ENCODE results near the gene C5. TPM values are rescaled to one million over a fixed set of nuclear protein-coding genes. Genes with fewer than 3 reads are reported as not detected.

Gene C5
- total and polyA plus RNA-seq, 2 donors (not counting 1 experiment from before 2014, with no cell fraction given) = 1.9 to 7.3 TPM

- H4K20me1 ChIP-seq (ENCODE audit: control insufficient read depth, extremely low read depth, insufficient read depth, low read length) = no peaks in the 10 kb centered on the region
- no peak overlapping the region for H2AFZ ChIP-seq (ENCODE audit: low read length)
- peak in 1 of 2 donors; percentile 9 for DNase-seq (ENCODE audit: low read depth in 2 of 2)
- TF ChIP-seq, protein P1, sequence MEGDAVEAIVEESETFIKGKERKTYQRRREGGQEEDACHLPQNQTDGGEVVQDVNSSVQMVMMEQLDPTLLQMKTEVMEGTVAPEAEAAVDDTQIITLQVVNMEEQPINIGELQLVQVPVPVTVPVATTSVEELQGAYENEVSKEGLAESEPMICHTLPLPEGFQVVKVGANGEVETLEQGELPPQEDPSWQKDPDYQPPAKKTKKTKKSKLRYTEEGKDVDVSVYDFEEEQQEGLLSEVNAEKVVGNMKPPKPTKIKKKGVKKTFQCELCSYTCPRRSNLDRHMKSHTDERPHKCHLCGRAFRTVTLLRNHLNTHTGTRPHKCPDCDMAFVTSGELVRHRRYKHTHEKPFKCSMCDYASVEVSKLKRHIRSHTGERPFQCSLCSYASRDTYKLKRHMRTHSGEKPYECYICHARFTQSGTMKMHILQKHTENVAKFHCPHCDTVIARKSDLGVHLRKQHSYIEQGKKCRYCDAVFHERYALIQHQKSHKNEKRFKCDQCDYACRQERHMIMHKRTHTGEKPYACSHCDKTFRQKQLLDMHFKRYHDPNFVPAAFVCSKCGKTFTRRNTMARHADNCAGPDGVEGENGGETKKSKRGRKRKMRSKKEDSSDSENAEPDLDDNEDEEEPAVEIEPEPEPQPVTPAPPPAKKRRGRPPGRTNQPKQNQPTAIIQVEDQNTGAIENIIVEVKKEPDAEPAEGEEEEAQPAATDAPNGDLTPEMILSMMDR (conservative IDR thresholded peaks at IDR 0.05 in 1 of 2, IDR thresholded peaks at IDR 0.05 in 1 of 2; ENCODE audit: low read depth in 1 of 2, low read length in 2 of 2) = peak in 1 of 2 donors; percentile 9
- TF ChIP-seq EZH2 (IDR thresholded peaks at IDR 0.05; ENCODE audit: low read length, missing control alignments) = no peak
- no peaks in the 10 kb centered on the region for H3K36me3 ChIP-seq (ENCODE audit: control insufficient read depth, insufficient read depth, low read length)
- H3K4me1 ChIP-seq (ENCODE audit: control insufficient read depth, extremely low read depth, insufficient read depth, low read length) = peaks cover 2% of the 10 kb centered on the region
- H3K9me3 ChIP-seq (ENCODE audit: control insufficient read depth, insufficient read depth, low read depth, low read length) = no peaks in the 10 kb centered on the region
- H3K79me2 ChIP-seq (ENCODE audit: control insufficient read depth, insufficient read depth, low read length) = no peaks in the 10 kb centered on the region
- H3K4me3 ChIP-seq (replicated peaks in 1 of 4; ENCODE audit: control extremely low read depth in 1 of 4, insufficient read depth in 1 of 4, low read depth in 3 of 4, low read length in 4 of 4) = no peak overlapping the region
- no peak overlapping the region for H3K27ac ChIP-seq (ENCODE audit: insufficient read depth, low read length)
- no peak overlapping the region for H3K9ac ChIP-seq (ENCODE audit: insufficient read depth, low read length)
- H3K27me3 ChIP-seq (ENCODE audit: control insufficient read depth, insufficient read depth, low read length) = no peaks in the 10 kb centered on the region
- H3K4me2 ChIP-seq (ENCODE audit: extremely low read depth, insufficient read depth, low read length) = no peak overlapping the region
Observed at GRCh38 chr9:121023064-121023463, 27.0 kb downstream of the C5 start.

GRCh38 chr9:121021301-121021700 lies 28.8 kb downstream of the C5 start:
- no peak for DNase-seq (ENCODE audit: low read depth in 2 of 2)
- Histone ChIP-seq H4K20me1 (ENCODE audit: control insufficient read depth, extremely low read depth, insufficient read depth, low read length) (no peaks in the 10 kb centered on the region), H3K4me3 (replicated peaks in 1 of 4; ENCODE audit: control extremely low read depth in 1 of 4, insufficient read depth in 1 of 4, low read depth in 3 of 4, low read length in 4 of 4) (no peak overlapping the region), H3K27ac (ENCODE audit: insufficient read depth, low read length) (no peak overlapping the region), H3K9me3 (ENCODE audit: control insufficient read depth, insufficient read depth, low read depth, low read length) (no peaks in the 10 kb centered on the region), H3K4me2 (ENCODE audit: extremely low read depth, insufficient read depth, low read length) (no peak overlapping the region), H3K9ac (ENCODE audit: insufficient read depth, low read length) (no peak overlapping the region), H3K36me3 (ENCODE audit: control insufficient read depth, insufficient read depth, low read length) (no peaks in the 10 kb centered on the region), H3K27me3 (ENCODE audit: control insufficient read depth, insufficient read depth, low read length) (no peaks in the 10 kb centered on the region), H3K4me1 (ENCODE audit: control insufficient read depth, extremely low read depth, insufficient read depth, low read length) (no peaks in the 10 kb centered on the region), H3K79me2 (ENCODE audit: control insufficient read depth, insufficient read depth, low read length) (no peaks in the 10 kb centered on the region), H2AFZ (ENCODE audit: low read length) (no peak overlapping the region)
- TF ChIP-seq EZH2 (IDR thresholded peaks at IDR 0.05; ENCODE audit: low read length, missing control alignments) = no peak
- TF ChIP-seq, protein P1 (conservative IDR thresholded peaks at IDR 0.05 in 1 of 2, IDR thresholded peaks at IDR 0.05 in 1 of 2; ENCODE audit: low read depth in 1 of 2, low read length in 2 of 2) = no peak

GRCh38 chr9:121019273-121019672 lies 30.8 kb downstream of the C5 start:
- H3K9me3 ChIP-seq (ENCODE audit: control insufficient read depth, insufficient read depth, low read depth, low read length) = no peaks in the 10 kb centered on the region
- TF ChIP-seq EZH2 (IDR thresholded peaks at IDR 0.05; ENCODE audit: low read length, missing control alignments) = no peak
- TF ChIP-seq, protein P1 (conservative IDR thresholded peaks at IDR 0.05 in 1 of 2, IDR thresholded peaks at IDR 0.05 in 1 of 2; ENCODE audit: low read depth in 1 of 2, low read length in 2 of 2) = no peak
- DNase-seq (ENCODE audit: low read depth in 2 of 2) = no peak

More at GRCh38 chr9:121019273-121019672, 30.8 kb downstream of the C5 start:
- Histone ChIP-seq H3K36me3 (ENCODE audit: control insufficient read depth, insufficient read depth, low read length) (no peaks in the 10 kb centered on the region), H3K4me1 (ENCODE audit: control insufficient read depth, extremely low read depth, insufficient read depth, low read length) (no peaks in the 10 kb centered on the region), H3K27me3 (ENCODE audit: control insufficient read depth, insufficient read depth, low read length) (no peaks in the 10 kb centered on the region), H3K4me3 (replicated peaks in 1 of 4; ENCODE audit: control extremely low read depth in 1 of 4, insufficient read depth in 1 of 4, low read depth in 3 of 4, low read length in 4 of 4) (no peak overlapping the region), H3K9ac (ENCODE audit: insufficient read depth, low read length) (no peak overlapping the region), H4K20me1 (ENCODE audit: control insufficient read depth, extremely low read depth, insufficient read depth, low read length) (no peaks in the 10 kb centered on the region), H2AFZ (ENCODE audit: low read length) (no peak overlapping the region), H3K4me2 (ENCODE audit: extremely low read depth, insufficient read depth, low read length) (no peak overlapping the region), H3K79me2 (ENCODE audit: control insufficient read depth, insufficient read depth, low read length) (no peaks in the 10 kb centered on the region), H3K27ac (ENCODE audit: insufficient read depth, low read length) (no peak overlapping the region)

Data from fibroblast of lung (primary cell).